GM04503 (cell line): ENCODE data around the gene ABCC12.
"Not testable (repeated sequence)": the region's sequence is repeated elsewhere in the genome, so short reads cannot be mapped to it uniquely, and the experiment has no call there.

Source experiments
- DNase-seq: peaks from one replicate; pipeline ENCODE4 v3.0.0-alpha.2; 2012; ENCODE audit warnings: low read depth

ABCC12 gene

GRCh38 chr16:48155926-48156789, at the start of gene ABCC12:
TSS of gene ABCC12 (minus strand) at chr16:48155993. CDS start at chr16:48146424, 9,569 bp downstream.
- no peak for DNase-seq

- no peak for DNase-seq
Observed at GRCh38 chr16:48204825-48205151, 49.0 kb upstream of the ABCC12 start.

- no peak for DNase-seq
Observed at GRCh38 chr16:48203974-48204824, 48.4 kb upstream of the ABCC12 start.

GRCh38 chr16:48201515-48202201, 45.9 kb upstream of the ABCC12 start:
- no peak for DNase-seq

GRCh38 chr16:48197294-48197693, 41.5 kb upstream of the ABCC12 start:
- DNase-seq = no peak

- no peak for DNase-seq
Observed at GRCh38 chr16:48194828-48195556, 39.2 kb upstream of the ABCC12 start.

- DNase-seq = no peak
Observed at GRCh38 chr16:48193846-48194245, 38.1 kb upstream of the ABCC12 start.

- no peak for DNase-seq
Observed at GRCh38 chr16:48188449-48189102, 32.8 kb upstream of the ABCC12 start.

GRCh38 chr16:48187779-48188178, 32.0 kb upstream of the ABCC12 start:
- DNase-seq = no peak

- no peak for DNase-seq
Observed at GRCh38 chr16:48184681-48185080, 28.9 kb upstream of the ABCC12 start.

GRCh38 chr16:48182979-48183537, 27.3 kb upstream of the ABCC12 start:
- DNase-seq = no peak

- not testable (repeated sequence) for DNase-seq
Observed at GRCh38 chr16:48181746-48182520, 26.1 kb upstream of the ABCC12 start.

- no peak for DNase-seq
Observed at GRCh38 chr16:48180868-48181480, 25.2 kb upstream of the ABCC12 start.

- DNase-seq = no peak
Observed at GRCh38 chr16:48176635-48177408, 21.0 kb upstream of the ABCC12 start.

- DNase-seq = no peak
Observed at GRCh38 chr16:48173889-48174288, 18.1 kb upstream of the ABCC12 start.

GRCh38 chr16:48172682-48173081, 16.9 kb upstream of the ABCC12 start:
- DNase-seq = no peak

GRCh38 chr16:48169896-48170295, 14.1 kb upstream of the ABCC12 start:
- DNase-seq = no peak

- DNase-seq = no peak
Observed at GRCh38 chr16:48168075-48168474, 12.3 kb upstream of the ABCC12 start.

- not testable (repeated sequence) for DNase-seq
Observed at GRCh38 chr16:48166617-48167016, 10.8 kb upstream of the ABCC12 start.
